ENCODE results near the gene G6PC3.

DNA sequence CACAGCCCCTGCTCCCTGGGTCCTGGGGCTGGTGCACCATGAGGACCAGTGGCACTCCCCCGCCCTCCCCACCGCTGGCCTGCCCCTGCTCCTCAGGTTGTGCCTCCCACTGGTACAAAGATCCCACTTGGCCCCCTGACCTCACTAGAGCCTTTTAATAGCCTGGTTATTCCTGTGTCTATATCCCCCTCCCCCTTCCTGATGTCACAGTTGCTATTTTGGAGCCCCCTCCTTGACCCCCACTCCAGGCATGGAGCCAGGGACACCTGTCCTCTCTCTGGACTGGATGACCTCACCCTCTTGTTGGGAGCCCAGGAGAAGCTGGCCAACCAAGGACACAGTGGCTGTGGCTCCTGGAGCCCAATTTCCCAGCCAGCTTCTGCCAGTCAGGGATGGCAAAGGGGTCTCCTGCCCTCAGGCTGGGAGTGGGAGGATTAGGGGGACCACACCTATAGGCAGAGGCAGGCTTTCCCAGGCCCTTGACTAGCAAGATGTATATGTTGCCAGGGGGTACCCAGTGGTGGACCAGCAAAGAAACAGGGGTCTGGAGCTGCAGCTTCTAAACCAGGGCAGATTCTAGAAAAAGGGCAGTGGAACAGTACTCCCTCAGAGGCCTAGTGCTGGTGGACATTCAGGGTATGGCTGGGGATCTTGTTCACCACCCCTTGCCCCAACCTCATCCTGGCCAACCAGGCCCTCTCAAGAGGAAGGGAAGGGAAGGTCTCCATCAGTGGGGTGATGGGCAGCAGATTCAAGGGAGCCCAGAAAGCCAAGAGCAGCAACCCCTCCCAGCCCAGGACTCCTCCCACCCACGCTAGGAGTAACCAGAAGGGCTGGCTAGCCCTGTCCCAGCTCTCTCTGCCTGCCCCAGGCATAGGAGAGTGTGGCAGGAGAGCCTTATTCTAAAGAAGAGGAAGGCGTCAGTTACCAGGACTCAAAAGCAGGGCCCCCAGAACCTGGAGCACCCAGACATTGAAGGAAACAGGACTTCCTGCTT lies 42.0 kb downstream of the G6PC3 start:
- TF ChIP-seq, protein P1, sequence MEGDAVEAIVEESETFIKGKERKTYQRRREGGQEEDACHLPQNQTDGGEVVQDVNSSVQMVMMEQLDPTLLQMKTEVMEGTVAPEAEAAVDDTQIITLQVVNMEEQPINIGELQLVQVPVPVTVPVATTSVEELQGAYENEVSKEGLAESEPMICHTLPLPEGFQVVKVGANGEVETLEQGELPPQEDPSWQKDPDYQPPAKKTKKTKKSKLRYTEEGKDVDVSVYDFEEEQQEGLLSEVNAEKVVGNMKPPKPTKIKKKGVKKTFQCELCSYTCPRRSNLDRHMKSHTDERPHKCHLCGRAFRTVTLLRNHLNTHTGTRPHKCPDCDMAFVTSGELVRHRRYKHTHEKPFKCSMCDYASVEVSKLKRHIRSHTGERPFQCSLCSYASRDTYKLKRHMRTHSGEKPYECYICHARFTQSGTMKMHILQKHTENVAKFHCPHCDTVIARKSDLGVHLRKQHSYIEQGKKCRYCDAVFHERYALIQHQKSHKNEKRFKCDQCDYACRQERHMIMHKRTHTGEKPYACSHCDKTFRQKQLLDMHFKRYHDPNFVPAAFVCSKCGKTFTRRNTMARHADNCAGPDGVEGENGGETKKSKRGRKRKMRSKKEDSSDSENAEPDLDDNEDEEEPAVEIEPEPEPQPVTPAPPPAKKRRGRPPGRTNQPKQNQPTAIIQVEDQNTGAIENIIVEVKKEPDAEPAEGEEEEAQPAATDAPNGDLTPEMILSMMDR (IDR thresholded peaks at IDR 0.05) = no peak
- no peak for TF ChIP-seq POLR2A (IDR thresholded peaks at IDR 0.05)

Data from esophagus squamous epithelium (tissue), 4 donors.